CD4-positive, CD25-positive, alpha-beta regulatory T cell (primary cell): ENCODE measurements around the gene KIF3A. TPM values are rescaled to one million over a fixed set of nuclear protein-coding genes. Genes with fewer than 3 reads are reported as not detected.
"Not testable (repeated sequence)": the region's sequence is repeated elsewhere in the genome, so short reads cannot be mapped to it uniquely, and the experiment has no call there.

Source experiments
- ATAC-seq, 2 donors: fragments of 150-1000 bp; cut with Tn5 transposase; one replicate each; pipeline ENCODE4 v1.10.0; 2021; ENCODE audit warnings: low read depth in 2 of 2, moderate number of reproducible peaks in 2 of 2, moderate library complexity in 1 of 2
- DNase-seq, 3 donors: peaks; one replicate each; pipeline versions ENCODE4 v3.0.0 to v3.0.0-alpha.2; 2012 to 2022; ENCODE audit warnings: mixed read lengths in 1 of 3
- H3K27ac ChIP-seq: one replicate; pipeline ENCODE4 v1.7.0; 2013; ENCODE audit warnings: mild to moderate bottlenecking, low read length; ENCODE audit not compliant: insufficient read depth, poor library complexity, severe bottlenecking
- H3K27me3 ChIP-seq: one replicate; pipeline ENCODE4 v1.7.0; 2013; ENCODE audit warnings: low read length; ENCODE audit not compliant: control insufficient read depth, insufficient read depth
- H3K36me3 ChIP-seq: one replicate; pipeline ENCODE4 v1.7.0; 2013; ENCODE audit warnings: mild to moderate bottlenecking, low read length, moderate library complexity; ENCODE audit not compliant: control insufficient read depth, insufficient read depth
- H3K4me1 ChIP-seq: 2 replicates; pipeline ENCODE4 v1.7.0; 2013; ENCODE audit warnings: mild to moderate bottlenecking, low read length; ENCODE audit not compliant: insufficient read depth, control insufficient read depth, poor library complexity, severe bottlenecking
- H3K4me3 ChIP-seq: one replicate; pipeline ENCODE4 v1.7.0; 2013; ENCODE audit warnings: low read depth, mild to moderate bottlenecking, low read length, moderate library complexity
- H3K9me3 ChIP-seq, 2 experiments: 1 replicate in 1 of 2; 2 replicates in 1 of 2; pipeline ENCODE4 v1.7.0; 2013; ENCODE audit warnings: low read length in 2 of 2, mild to moderate bottlenecking in 1 of 2, moderate library complexity in 1 of 2; ENCODE audit not compliant: control insufficient read depth in 2 of 2
- H3K27ac Mint-ChIP-seq, 3 donors: one replicate each; pipeline ENCODE4 v1.8.0; 2020 to 2022; ENCODE audit warnings: mild to moderate bottlenecking in 3 of 3, mixed read lengths in 3 of 3, moderate library complexity in 2 of 3
- H3K27me3 Mint-ChIP-seq: one replicate; pipeline ENCODE4 v1.8.0; 2022; ENCODE audit warnings: mild to moderate bottlenecking, mixed read lengths
- H3K36me3 Mint-ChIP-seq: one replicate; pipeline ENCODE4 v1.8.0; 2020; ENCODE audit warnings: mixed read lengths
- H3K4me1 Mint-ChIP-seq, 4 donors: one replicate each; pipeline ENCODE4 v1.8.0; 2020 to 2022; ENCODE audit warnings: mixed read lengths in 4 of 4, mild to moderate bottlenecking in 1 of 4
- H3K4me3 Mint-ChIP-seq, 4 donors: one replicate each; pipeline ENCODE4 v1.8.0; 2020 to 2022; ENCODE audit warnings: mild to moderate bottlenecking in 4 of 4, mixed read lengths in 4 of 4, moderate library complexity in 3 of 4
- H3K9me3 Mint-ChIP-seq, 7 donors: one replicate each; pipeline ENCODE4 v1.8.0; 2020 to 2022; ENCODE audit warnings: mixed read lengths in 7 of 7, mild to moderate bottlenecking in 3 of 7, moderate library complexity in 2 of 7
- polyA plus RNA-seq, 4 donors: library from polyadenylated mRNA; unstranded; fragments of 300-500 nt; fragmentation: Illumina TruSeq; gene quantifications; one replicate each; pipeline ENCODE4 v1.2.3, GENCODE V29; 2021
- total RNA-seq: library from RNA; stranded (reverse); gene quantifications from one replicate; pipeline ENCODE4 v1.2.3, GENCODE V29; 2022

KIF3A gene
- total and polyA plus RNA-seq, 5 donors from 2014 or later, result 9.9 to 13.2 (median 12.5) TPM

DNA sequence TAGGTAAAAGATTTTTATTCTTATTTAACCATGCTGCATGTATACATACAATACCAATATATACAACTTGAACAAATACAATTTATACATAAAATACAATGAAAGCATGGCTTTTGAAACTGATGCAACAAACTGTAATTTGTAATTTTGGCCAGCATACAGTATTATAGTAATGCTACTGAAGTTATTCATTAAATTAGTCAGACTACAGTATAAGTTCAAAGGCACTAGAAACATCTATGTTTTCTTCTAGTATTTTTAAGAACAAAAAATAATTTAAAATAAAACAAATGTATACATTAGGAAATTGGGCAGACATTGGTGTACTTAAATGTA lies 44.7 kb downstream of the KIF3A start:
- no peak overlapping the region for H3K4me3 ChIP-seq
- peaks cover 15 to 19% (median 16%) of the 10 kb centered on the region in 4 donors for H3K4me1 Mint-ChIP-seq
- no peak overlapping the region for H3K4me3 Mint-ChIP-seq
- H3K36me3 ChIP-seq, result peaks cover 16% of the 10 kb centered on the region
- DNase-seq, result no peak
- H3K4me1 ChIP-seq, result peaks cover 17% of the 10 kb centered on the region
- ATAC-seq, result no peak
- no peak overlapping the region for H3K27ac ChIP-seq
- H3K9me3 Mint-ChIP-seq, result peaks cover 0 to 2% (median 0%) of the 10 kb centered on the region in 7 donors
- no peaks in the 10 kb centered on the region for H3K27me3 Mint-ChIP-seq
- no peaks in the 10 kb centered on the region for H3K27me3 ChIP-seq
- peaks cover 29% of the 10 kb centered on the region for H3K36me3 Mint-ChIP-seq
- no peaks in the 10 kb centered on the region for H3K9me3 ChIP-seq
- no peak overlapping the region for H3K27ac Mint-ChIP-seq

DNA sequence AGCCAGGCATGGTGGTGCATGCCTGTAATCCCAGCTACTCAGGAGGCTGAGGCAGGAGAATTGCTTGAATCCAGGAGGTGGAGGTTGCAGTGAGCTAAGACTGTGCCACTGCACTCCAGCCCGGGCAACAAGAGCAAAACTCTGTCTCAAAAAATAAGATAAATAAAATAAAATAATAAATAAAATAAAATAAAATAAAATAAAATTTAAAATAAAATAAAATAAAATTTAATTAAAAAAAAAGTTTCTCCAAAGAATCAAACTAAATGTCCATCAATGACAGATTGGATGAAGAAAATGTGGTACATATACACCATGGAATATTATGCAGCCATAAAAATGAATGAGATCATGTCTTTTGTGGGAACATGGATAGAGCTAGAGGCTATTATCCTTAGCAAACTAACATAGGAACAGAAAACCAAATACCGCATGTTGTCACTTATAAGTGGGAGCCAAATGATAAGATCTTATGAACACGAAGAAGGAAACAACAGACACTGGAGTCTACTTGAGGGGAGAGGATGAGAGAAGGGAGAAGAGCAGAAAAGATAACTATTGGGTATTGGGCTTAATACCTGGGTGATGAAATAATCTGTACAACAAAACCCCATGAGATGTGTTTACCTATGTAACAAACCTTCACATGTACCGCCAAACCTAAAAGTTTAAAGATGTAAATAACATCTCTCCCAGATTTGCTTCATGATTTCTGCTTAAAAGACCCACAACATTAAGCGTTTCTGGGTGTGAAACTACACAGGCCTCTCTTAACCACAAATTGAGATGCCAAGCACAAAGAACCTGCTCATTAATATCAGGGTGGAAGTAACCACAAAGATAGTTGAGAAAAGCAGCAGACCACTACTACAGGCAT lies 45.4 kb downstream of the KIF3A start:
- H3K27me3 Mint-ChIP-seq, H3K27ac ChIP-seq: not testable (repeated sequence)

DNA sequence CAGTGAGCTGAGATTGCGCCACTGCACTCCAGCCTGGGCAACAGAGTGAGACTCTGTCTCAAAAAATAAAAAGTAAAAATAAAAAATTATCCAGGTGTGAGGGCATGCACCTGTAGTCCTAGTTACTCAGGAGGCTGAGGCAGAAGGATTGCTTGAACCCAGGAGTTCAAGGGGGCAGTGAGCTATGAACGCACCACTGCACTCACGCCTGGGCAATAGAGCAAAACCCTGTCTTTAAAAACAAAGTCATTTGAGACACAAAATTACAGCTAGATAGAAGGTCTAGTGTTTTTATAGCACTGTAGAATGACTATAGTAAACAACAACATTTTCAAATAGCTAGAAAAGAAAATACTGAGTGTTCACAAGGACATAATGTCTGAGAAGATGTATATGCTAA lies 47.2 kb downstream of the KIF3A start:
- Mint-ChIP-seq H3K4me1 (peaks cover 17 to 21% (median 19%) of the 10 kb centered on the region in 4 donors), H3K27me3 (no peaks in the 10 kb centered on the region), H3K4me3 (no peak overlapping the region), H3K27ac (no peak overlapping the region), H3K36me3 (peaks cover 20% of the 10 kb centered on the region), H3K9me3 (peaks cover 0 to 2% (median 0%) of the 10 kb centered on the region in 7 donors)
- no peaks in the 10 kb centered on the region for H3K27me3 ChIP-seq
- H3K9me3 ChIP-seq, result no peaks in the 10 kb centered on the region
- no peaks in the 10 kb centered on the region for H3K36me3 ChIP-seq
- ATAC-seq (no peak), DNase-seq (no peak)
- peaks cover 17% of the 10 kb centered on the region for H3K4me1 ChIP-seq
- no peak overlapping the region for H3K27ac ChIP-seq
- H3K4me3 ChIP-seq, result no peak overlapping the region

More for the DNA sequence above, 45.4 kb downstream of the KIF3A start:
- Mint-ChIP-seq H3K36me3 (peaks cover 27% of the 10 kb centered on the region), H3K4me1 (peaks cover 15 to 19% (median 16%) of the 10 kb centered on the region in 4 donors), H3K27ac (peak overlapping the region in 1 of 3 donors; percentile 69)
- H3K36me3 ChIP-seq, result peaks cover 14% of the 10 kb centered on the region
- H3K4me3 ChIP-seq, ATAC-seq, H3K4me3 Mint-ChIP-seq, H3K27me3 ChIP-seq, H3K9me3 ChIP-seq, H3K9me3 Mint-ChIP-seq: not testable (repeated sequence)
- DNase-seq, result peak in 1 of 3 donors; percentile 26
- peaks cover 17% of the 10 kb centered on the region for H3K4me1 ChIP-seq

DNA sequence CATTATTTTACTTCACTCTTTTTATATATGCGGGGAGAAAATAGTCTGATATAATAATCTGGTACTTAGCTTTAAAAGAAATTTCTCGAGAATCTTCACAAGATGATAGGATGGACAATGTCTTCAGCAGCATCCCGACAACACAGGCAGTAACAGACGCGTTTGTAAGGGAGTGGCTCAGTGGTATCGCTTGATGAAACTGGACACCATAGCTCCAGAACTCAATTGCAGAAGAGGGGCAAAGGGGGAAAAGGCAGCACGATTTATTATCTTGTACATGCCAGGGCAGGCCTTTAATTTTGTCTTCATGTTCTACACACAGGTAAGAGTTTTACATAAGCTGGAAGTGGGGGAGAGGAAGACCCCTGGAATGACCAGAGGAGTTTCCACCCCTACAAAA lies 47.8 kb downstream of the KIF3A start:
- no peaks in the 10 kb centered on the region for H3K27me3 Mint-ChIP-seq
- Histone ChIP-seq H3K4me1 (peaks cover 17% of the 10 kb centered on the region), H3K4me3 (no peak overlapping the region), H3K9me3 (no peaks in the 10 kb centered on the region), H3K27ac (no peak overlapping the region), H3K27me3 (no peaks in the 10 kb centered on the region), H3K36me3 (no peaks in the 10 kb centered on the region)
- no peak for ATAC-seq
- peaks cover 17 to 21% (median 19%) of the 10 kb centered on the region in 4 donors for H3K4me1 Mint-ChIP-seq
- H3K4me3 Mint-ChIP-seq, result no peak overlapping the region
- H3K9me3 Mint-ChIP-seq, result peaks cover 0 to 2% (median 0%) of the 10 kb centered on the region in 7 donors
- peak overlapping the region in 1 of 3 donors; percentile 18 for H3K27ac Mint-ChIP-seq
- peaks cover 17% of the 10 kb centered on the region for H3K36me3 Mint-ChIP-seq
- no peak for DNase-seq

DNA sequence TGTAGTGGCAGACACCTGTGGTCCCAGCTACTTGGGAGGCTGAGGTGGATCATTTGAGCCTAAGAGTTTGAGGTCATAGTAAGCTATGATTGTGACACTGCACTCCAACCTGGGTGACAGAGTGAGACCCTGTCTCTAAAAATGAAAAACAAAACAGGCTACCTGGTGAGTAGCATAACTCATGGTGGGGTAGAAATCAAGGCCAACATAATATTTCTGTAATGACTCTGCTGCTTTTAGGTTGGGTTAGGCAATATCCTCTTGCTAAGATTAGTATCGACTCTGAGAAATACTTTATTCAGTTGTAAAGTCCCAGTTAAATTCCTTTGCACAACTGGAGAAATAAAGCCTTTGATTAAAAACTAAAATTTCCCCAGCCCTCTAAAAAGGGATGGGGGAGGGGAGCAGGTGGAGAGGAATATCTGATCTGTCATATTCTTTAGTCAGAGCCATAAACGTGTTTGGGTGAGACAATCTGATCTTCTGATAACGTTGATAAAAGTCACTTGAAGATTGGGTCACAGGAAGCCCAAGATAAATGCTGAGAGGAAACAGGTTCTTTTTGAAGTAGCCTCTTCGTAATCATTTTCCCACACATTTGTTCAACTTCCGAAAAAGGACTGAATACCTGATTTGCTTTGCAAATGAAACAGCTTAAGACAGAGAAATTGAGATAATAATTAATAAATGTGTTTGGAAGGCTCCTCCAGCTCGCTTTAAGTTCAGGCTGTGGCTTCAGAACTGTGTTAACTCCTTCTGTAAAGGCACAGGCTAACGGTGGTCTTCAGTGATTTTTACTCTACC lies 48.6 kb downstream of the KIF3A start:
- no peaks in the 10 kb centered on the region for H3K27me3 Mint-ChIP-seq
- Histone ChIP-seq H3K27me3 (no peaks in the 10 kb centered on the region), H3K36me3 (no peaks in the 10 kb centered on the region), H3K4me3 (no peak overlapping the region), H3K4me1 (peaks cover 17% of the 10 kb centered on the region), H3K9me3 (no peaks in the 10 kb centered on the region), H3K27ac (peak overlapping the region; percentile 30)
- peak in 1 of 3 donors; percentile 34 for DNase-seq
- peaks cover 0 to 2% (median 0%) of the 10 kb centered on the region in 7 donors for H3K9me3 Mint-ChIP-seq
- H3K36me3 Mint-ChIP-seq, result peaks cover 16% of the 10 kb centered on the region
- peaks cover 17 to 21% (median 19%) of the 10 kb centered on the region in 4 donors for H3K4me1 Mint-ChIP-seq
- no peak for ATAC-seq
- peak overlapping the region; percentile 17 to 38 (median 18) for H3K27ac Mint-ChIP-seq
- H3K4me3 Mint-ChIP-seq, result peak overlapping the region in 1 of 4 donors; percentile 8

DNA sequence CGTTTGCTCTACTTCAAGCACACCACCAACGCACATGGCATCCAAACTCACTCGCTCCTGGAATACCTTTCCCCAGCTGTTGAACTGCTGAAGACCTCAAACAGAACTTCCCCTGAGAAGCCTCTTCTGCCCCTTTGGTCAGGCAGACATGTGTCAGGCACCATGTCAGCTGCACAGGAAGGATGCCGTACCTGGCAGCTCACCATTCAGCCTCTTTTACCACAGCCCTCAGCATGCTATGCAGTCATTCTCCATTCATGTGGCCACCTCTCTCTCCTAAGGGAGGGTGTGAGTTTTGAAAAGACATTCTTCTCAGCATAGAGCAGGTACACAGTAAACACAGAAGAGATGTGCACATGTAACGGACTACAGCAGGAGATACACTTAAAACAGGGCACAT lies 49.4 kb downstream of the KIF3A start:
- Mint-ChIP-seq H3K27ac (peak overlapping the region in 2 of 3 donors; percentile 18 to 63), H3K4me3 (peak overlapping the region in 1 of 4 donors; percentile 14), H3K9me3 (peaks cover 0 to 2% (median 0%) of the 10 kb centered on the region in 7 donors), H3K36me3 (peaks cover 16% of the 10 kb centered on the region), H3K4me1 (peaks cover 17 to 21% (median 19%) of the 10 kb centered on the region in 4 donors), H3K27me3 (no peaks in the 10 kb centered on the region)
- DNase-seq (peak in 2 of 3 donors; percentile 24 to 59), ATAC-seq (peak; percentile 73 to 86)
- no peaks in the 10 kb centered on the region for H3K36me3 ChIP-seq
- no peaks in the 10 kb centered on the region for H3K27me3 ChIP-seq
- H3K9me3 ChIP-seq, result no peaks in the 10 kb centered on the region
- H3K27ac ChIP-seq, result no peak overlapping the region
- no peak overlapping the region for H3K4me3 ChIP-seq
- H3K4me1 ChIP-seq, result peaks cover 17% of the 10 kb centered on the region

DNA sequence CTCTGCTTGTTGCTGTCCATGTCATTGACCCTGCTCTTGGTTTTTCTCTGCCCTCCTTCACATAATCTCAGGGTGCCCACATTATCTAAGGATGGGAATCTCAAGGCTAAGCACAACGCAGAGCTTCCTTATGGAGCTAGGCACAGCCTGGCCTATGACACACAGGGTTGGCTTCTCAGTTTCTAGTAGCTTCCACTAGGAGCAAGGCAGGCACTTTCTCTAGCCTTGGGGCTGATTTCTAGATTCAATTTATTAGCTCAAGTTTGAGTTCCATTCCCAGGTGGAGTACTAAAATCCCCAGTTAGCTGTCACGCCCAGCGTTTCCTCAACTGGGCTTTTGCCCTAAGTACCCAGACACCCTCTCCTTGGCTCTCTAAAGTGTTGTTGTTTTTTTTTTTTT lies 51.2 kb downstream of the KIF3A start:
- H3K27ac Mint-ChIP-seq, result peak overlapping the region in 1 of 3 donors; percentile 66
- peaks cover 3% of the 10 kb centered on the region for H3K27me3 Mint-ChIP-seq
- H3K27ac ChIP-seq, result no peak overlapping the region
- no peaks in the 10 kb centered on the region for H3K9me3 ChIP-seq
- H3K36me3 ChIP-seq, result no peaks in the 10 kb centered on the region
- no peak overlapping the region for H3K4me3 Mint-ChIP-seq
- H3K27me3 ChIP-seq, result no peaks in the 10 kb centered on the region
- ATAC-seq, result no peak
- no peak for DNase-seq
- peaks cover 15% of the 10 kb centered on the region for H3K36me3 Mint-ChIP-seq
- H3K4me3 ChIP-seq, result no peak overlapping the region
- H3K4me1 ChIP-seq, result peaks cover 17% of the 10 kb centered on the region
- H3K9me3 Mint-ChIP-seq, result no peaks in the 10 kb centered on the region
- peaks cover 10 to 19% (median 17%) of the 10 kb centered on the region in 4 donors for H3K4me1 Mint-ChIP-seq
